GM21423 (cell line): Measurements from ENCODE around the gene ANGPTL2.
"Not testable (repeated sequence)": the region's sequence is repeated elsewhere in the genome, so short reads cannot be mapped to it uniquely, and the experiment has no call there.

Source experiments
- ATAC-seq: cut with Tn5 transposase; IDR thresholded peaks from one replicate; pipeline ENCODE4 v1.9.1; 2021; ENCODE audit warnings: mild to moderate bottlenecking, moderate library complexity; ENCODE audit not compliant: unreplicated experiment

ANGPTL2 gene

GRCh38 chr9:127122176-127123063 lies at the start of gene ANGPTL2:
Gene ANGPTL2, minus strand, starts transcription at chr9:127122635. Its CDS starts 13,904 bp downstream, at chr9:127108731.
- peak; percentile 43 for ATAC-seq

DNA sequence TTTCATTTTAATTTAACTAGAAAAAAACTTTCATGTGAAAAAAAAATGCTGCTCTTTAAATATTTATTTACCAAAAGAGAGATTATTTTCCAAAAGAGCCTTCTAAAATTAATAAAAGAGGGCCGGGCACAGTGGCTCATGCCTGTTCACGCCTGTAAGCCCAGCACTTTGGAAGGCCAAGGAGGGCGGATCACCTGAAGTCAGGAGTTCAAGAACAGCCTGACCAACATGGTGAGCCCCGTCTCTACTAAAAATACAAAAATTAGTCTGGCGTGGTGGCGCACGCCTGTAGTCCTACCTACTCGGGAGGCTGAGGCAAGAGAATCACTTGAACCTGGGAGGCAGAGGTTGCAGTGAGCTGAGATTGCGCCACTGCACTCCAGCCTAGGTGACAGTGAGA lies 48.9 kb upstream of the ANGPTL2 start:
- not testable (repeated sequence) for ATAC-seq

DNA sequence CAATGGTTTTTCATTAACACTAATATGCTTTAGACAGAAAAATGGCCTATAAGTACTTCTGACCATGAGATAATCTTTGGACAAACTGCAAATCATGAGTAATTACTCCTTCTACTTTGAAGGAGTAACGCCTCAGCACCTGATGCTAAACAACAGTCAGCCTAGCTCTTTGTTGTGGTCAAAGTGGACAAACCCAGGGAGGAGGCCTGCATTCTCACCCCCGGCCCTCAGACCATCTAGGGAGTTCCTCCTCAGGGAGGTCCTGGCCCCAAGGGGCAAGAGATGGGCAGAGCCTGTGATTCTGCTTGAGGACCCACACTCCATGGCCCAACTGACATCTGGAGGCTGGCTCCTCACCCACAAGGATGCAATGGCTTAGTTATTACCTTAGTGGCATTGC lies 48.2 kb upstream of the ANGPTL2 start:
- no peak for ATAC-seq

- no peak for ATAC-seq
Observed at GRCh38 chr9:127170103-127170502, 47.7 kb upstream of the ANGPTL2 start.

DNA sequence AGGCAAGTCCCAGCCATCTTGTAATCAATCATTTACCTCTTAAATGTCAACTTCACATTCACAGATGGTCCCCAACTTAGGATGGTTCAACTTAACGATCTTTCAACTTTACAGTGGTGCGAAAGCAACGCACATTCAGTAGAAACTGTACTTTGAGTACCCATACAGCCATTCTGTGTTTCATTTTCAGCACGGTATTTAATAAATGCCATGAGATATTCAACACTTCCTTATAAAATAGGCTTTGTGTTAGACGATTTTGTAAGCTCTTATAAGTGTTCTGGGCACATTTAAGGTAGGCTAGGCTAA lies 47.1 kb upstream of the ANGPTL2 start:
- ATAC-seq = no peak

GRCh38 chr9:127168756-127169574 lies 46.5 kb upstream of the ANGPTL2 start:
- no peak for ATAC-seq

- ATAC-seq = no peak
Observed at GRCh38 chr9:127167560-127168326, 45.3 kb upstream of the ANGPTL2 start.

GRCh38 chr9:127166651-127167524 lies 44.5 kb upstream of the ANGPTL2 start:
- ATAC-seq = peak; percentile 58

DNA sequence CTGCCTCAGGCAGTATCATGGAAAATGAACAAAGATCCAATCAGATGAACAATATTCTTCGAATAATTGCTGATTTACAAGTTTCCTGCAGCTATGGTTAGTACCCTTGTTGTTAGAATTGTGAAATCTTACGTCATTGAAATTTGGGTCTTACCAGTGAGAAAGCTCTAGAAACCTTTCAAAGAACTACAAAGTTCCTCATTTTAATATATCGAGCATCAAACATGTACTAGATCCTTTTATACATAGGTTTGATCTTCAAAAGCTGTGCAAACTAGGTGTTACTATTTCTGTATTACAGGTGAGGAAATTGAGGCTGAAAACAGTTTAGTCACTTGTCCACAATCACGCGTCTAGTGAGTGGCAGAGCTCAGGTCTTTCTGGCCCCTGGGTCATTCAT lies 43.7 kb upstream of the ANGPTL2 start:
- peak; percentile 19 for ATAC-seq

DNA sequence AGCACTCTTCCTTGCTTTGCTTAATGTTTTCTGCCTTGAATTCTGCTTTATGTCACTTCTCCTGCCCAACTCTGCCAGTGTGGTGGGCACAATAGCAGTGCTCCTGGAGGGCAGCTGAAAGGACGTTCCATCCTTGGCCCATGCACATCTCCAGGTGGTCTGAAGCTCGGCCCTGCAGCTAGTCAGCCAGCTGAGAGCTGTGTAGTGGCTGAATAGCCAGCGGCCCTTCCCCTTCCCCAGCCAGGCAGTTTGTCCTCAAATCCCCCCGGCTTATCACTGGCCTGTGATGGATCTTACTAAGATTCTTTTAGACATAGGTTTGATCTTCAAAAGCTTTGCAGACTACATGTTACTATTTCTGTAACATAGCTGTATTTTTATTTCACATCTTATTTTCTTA lies 42.7 kb upstream of the ANGPTL2 start:
- no peak for ATAC-seq

DNA sequence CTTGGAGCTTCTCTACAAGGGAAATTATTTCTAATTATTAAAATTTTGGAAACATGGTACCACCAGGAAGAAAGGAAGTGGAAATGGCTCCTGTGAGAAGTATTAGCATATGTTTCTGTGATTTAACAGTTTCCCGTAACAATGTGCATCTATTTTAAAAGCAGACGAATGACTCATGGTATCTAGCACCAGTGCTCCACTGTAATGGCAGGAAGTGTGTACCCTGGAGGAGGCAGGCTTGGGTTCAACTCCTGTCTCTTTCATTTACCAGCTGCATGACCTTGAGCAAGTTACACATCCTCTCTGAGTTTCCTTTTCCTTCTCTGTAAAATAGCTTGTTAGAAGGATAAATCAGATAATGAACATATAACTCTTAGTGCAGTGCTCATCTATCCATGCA lies 41.0 kb upstream of the ANGPTL2 start:
- no peak for ATAC-seq

DNA sequence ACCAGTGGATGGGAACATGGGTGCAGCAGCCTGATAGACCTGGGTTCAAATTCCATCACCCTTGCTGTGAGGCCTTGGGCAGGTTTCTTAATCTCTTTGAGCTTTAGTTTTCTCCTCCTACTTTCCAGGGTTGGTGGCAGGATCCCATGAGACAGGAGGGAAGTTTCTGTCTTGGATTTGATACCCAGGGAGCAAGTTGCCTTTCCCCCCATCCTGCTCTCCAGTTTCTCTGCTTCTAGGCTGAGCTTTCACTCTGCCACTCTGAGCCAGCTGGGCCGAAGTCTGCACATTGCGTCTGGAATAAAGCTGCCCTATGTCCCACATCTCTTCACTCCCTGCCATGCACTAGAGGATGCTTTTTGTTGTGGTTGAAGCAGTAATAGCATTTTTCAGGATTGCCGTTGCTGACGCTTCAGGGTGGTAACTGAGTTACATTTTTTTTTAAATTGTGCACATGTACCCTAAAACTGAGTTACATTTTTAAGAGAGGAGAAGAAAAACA lies 40.5 kb upstream of the ANGPTL2 start:
- ATAC-seq = no peak

DNA sequence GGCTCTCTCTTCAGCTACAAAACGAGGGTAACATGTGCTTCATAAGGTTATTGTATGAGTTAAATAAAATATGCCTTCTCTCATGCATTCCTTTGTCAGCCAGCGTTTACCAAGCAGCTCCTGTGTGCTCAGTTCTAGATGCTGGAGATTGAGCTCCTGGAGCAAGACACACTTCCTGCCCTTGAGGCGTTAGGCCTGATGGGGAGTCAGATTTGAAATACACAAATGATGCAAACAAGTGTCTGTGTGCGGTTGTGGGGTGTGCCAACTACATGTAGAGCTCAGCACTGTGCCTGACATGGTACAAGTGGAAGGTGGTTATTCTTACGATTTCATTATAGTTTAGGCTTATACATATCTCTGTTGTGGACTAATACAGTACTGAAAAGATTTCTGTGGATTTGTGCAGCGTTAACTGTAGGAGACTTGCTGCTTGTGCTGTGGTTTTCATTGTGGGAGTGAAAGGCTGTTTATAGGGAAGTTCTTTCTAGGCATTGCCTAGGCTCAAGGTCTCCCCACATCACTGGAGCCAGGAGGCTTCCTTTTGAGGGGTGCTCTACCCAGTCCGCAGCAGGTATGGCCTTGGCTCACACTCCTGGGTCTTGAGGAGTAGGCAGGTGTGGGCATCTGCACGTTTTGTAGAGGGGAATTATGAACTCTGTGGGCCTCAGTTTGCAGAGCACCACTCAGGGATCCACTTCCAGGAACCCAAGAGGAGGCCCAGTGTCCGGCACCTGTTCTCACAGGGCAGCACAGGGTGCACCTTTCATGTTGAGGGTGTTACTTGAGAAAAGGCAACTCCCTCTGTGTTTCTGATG lies 39.8 kb upstream of the ANGPTL2 start:
- no peak for ATAC-seq

DNA sequence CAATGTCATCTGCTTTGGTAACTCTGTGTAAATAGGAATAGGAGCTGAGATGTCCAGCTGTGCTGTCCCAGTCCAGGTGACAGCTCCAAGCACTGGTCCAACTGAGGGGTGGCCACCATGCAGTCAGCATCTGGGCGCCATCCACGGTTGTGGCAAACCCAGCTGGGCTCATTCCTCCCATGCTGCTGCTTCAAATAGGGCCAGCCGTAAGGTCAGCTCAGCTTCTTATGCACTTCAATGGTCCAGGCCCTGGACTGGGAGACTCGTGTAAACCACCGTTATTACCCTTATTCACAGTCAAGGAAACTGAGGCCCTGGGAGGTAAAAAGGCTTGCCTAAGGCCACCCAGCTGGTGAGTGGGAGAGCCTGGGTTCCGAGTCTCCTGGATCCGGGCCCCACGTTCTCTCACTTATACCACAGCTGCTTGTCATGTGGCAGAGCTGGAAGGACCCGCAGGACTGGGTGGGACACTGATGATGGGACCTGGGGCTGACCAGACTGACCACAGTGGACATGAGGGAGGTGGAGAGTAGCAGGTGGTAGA lies 38.7 kb upstream of the ANGPTL2 start:
- no peak for ATAC-seq

GRCh38 chr9:127159949-127160610 lies 37.6 kb upstream of the ANGPTL2 start:
- no peak for ATAC-seq

DNA sequence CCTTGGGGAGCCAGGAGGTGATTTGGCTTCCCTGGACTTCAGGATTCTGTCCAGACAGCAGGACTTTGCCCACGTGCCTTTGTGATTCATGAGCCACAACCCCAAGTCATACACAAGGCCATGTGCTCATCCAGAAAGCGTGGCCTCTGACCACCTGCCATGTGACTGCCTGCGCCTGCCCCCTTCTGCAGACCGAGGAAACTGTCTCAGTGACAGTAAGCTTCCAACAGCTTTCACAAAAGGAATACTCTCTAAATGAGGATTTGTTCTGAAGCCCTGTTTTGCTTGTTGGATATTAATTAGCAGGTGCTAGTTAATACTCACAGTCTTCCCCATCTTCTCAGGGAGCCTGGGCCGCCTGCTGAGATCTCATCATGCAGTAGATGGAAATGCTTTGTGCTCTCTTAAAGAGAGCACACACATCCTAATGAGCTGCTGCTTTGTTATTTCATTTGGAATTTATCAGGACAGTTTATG lies 36.9 kb upstream of the ANGPTL2 start:
- no peak for ATAC-seq

GRCh38 chr9:127158786-127159324 lies 36.4 kb upstream of the ANGPTL2 start:
- no peak for ATAC-seq

DNA sequence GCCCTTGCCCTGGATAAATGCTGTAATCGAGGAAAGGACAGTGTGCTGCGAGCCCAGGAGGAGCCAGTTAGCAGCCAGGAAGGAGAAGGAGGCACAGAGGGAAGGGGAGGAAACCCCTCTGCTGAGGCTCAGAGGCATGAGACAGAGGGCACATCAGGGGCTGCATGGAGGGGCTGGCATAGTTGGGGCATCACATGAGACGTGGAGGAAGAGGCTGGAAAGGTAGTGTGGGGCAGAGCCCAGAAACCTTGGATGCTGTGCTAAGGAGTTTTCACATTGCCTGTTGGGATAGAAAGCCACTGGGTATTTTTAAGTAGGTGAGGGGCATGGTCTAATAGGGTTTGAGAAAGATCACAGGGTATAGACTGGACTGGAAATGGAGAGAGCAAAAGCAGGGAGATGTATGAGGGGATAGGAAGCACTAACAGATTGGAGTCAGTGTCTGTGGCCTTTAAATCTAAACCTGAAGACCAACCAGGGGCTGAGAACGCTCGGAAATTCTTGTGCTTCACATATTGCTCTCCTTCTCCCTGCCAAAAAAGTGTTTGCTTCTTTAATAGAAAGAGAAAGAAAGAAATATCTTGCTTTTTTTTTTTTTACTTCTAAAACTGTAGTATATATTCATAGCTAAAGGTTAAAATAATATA lies 33.0 kb upstream of the ANGPTL2 start:
- ATAC-seq = no peak
